SK-N-SH treated with all-trans-retinoic acid at 6 μM for 48 hours (cell line): ENCODE data around the gene RANBP1.

ENCODE experiments used
- GLIS3 ChIP-seq: fragments of 250-450 bp; sonication (Bioruptor Pico); IDR thresholded peaks from 2 replicates; pipeline ENCODE4 v1.5.0; 2020; ENCODE audit warnings: mild to moderate bottlenecking, moderate library complexity
- PATZ1 ChIP-seq: fragments of 250-450 bp; sonication (Bioruptor Pico); IDR thresholded peaks from 2 replicates; pipeline ENCODE4 v1.8.0; 2020; ENCODE audit warnings: mild to moderate bottlenecking, moderate library complexity, borderline replicate concordance
- ZFP30 ChIP-seq: fragments of 450-650 bp; formaldehyde crosslinking; IDR thresholded peaks from 2 replicates; pipeline ENCODE4 v1.5.0; 2022; ENCODE audit warnings: mild to moderate bottlenecking, moderate library complexity
- ZNF70 ChIP-seq: fragments of 450-650 bp; formaldehyde crosslinking; IDR thresholded peaks from 2 replicates; pipeline ENCODE4 v1.5.0; 2020; ENCODE audit warnings: mild to moderate bottlenecking, moderate library complexity
- TF ChIP-seq, protein P1 (sequence below): fragments of 250-450 bp; sonication (Bioruptor Pico); IDR thresholded peaks from 2 replicates; pipeline ENCODE4 v1.5.1; 2021; ENCODE audit warnings: mild to moderate bottlenecking, moderate library complexity

- TF ChIP-seq GLIS3 (CRISPR knock-in tag) = no peak
- TF ChIP-seq, protein P1, sequence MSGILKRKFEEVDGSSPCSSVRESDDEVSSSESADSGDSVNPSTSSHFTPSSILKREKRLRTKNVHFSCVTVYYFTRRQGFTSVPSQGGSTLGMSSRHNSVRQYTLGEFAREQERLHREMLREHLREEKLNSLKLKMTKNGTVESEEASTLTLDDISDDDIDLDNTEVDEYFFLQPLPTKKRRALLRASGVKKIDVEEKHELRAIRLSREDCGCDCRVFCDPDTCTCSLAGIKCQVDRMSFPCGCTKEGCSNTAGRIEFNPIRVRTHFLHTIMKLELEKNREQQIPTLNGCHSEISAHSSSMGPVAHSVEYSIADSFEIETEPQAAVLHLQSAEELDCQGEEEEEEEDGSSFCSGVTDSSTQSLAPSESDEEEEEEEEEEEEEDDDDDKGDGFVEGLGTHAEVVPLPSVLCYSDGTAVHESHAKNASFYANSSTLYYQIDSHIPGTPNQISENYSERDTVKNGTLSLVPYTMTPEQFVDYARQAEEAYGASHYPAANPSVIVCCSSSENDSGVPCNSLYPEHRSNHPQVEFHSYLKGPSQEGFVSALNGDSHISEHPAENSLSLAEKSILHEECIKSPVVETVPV = no peak
- no peak for TF ChIP-seq PATZ1 (CRISPR knock-in tag)
- TF ChIP-seq ZFP30 = no peak
- no peak for TF ChIP-seq ZNF70 (CRISPR knock-in tag)
Observed at GRCh38 chr22:20116376-20116950, 559 bp downstream of the RANBP1 start.
